ENCODE data around the gene AIFM2. TPM values are rescaled to one million over a fixed set of nuclear protein-coding genes. Genes with fewer than 3 reads are reported as not detected.

Gene AIFM2
- polyA plus RNA-seq, 1 of the 3 experiments (the other 2 are of a cell fraction): 9.5 TPM

DNA sequence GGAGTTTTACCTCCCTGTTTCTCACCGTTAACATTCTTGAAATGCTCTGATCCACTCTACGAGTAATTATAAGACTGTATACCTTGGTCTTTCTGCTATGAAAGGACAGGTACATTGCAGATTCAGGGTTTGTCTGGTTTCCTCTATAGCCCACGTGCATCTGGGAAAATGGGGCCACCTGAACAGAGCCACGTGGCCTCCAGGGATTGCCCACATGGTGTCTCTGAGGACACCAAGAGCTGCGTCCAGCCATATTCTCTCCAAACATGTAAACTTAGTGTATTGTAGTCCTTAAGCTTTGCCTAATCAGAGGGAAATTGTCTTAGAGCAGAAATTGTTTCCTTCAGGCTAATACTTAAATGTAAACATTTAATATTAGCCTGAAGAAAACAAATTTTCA is 63.3 kb downstream of the AIFM2 start:
- no peak for DNase-seq
- H3F3A ChIP-seq (replicated peaks; ENCODE audit: insufficient read depth): no peaks in the 10 kb centered on the region
- H3K9ac ChIP-seq: no peak overlapping the region
- no peak overlapping the region for H3K27ac ChIP-seq (ENCODE audit: low read depth in 2 of 2, low read length in 1 of 2)
- no peak overlapping the region for H3K4me3 ChIP-seq (ENCODE audit: low read depth in 2 of 2, low read length in 1 of 2)
- H3K9me3 ChIP-seq: no peaks in the 10 kb centered on the region
- H2AFZ ChIP-seq (ENCODE audit: low read depth): no peak overlapping the region
- peaks cover 0 to 3% of the 10 kb centered on the region in 2 experiments for H3K36me3 ChIP-seq (replicated peaks in 1 of 2; ENCODE audit: control insufficient read depth in 1 of 2, insufficient read depth in 2 of 2, low read length in 1 of 2)
- 91% methylated on average over 5 of the region's 5 CpGs for WGBS (ENCODE audit: low lambda C conversion rate)
- H3K79me2 ChIP-seq (ENCODE audit: insufficient read depth): no peaks in the 10 kb centered on the region
- no peaks in the 10 kb centered on the region for H3K27me3 ChIP-seq (ENCODE audit: insufficient read depth)
- no peak overlapping the region for H3K4me2 ChIP-seq
- no peaks in the 10 kb centered on the region for H4K20me1 ChIP-seq (ENCODE audit: insufficient read depth)
- TF ChIP-seq POLR2AphosphoS5 (IDR thresholded peaks at IDR 0.05; ENCODE audit: low read depth, low read length) (no peak), JUND (IDR thresholded peaks at IDR 0.05) (no peak), RAD21 (IDR thresholded peaks at IDR 0.05; ENCODE audit: low read length) (no peak)
- TF ChIP-seq, protein P1, sequence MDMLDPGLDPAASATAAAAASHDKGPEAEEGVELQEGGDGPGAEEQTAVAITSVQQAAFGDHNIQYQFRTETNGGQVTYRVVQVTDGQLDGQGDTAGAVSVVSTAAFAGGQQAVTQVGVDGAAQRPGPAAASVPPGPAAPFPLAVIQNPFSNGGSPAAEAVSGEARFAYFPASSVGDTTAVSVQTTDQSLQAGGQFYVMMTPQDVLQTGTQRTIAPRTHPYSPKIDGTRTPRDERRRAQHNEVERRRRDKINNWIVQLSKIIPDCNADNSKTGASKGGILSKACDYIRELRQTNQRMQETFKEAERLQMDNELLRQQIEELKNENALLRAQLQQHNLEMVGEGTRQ (IDR thresholded peaks at IDR 0.05; ENCODE audit: borderline replicate concordance, low read depth, low read length): no peak
- POLR2A ChIA-PET: no interaction called here
- CTCF ChIA-PET: no interaction called here
- no peaks in the 10 kb centered on the region; a peak in 1 of 4 replicates for H3K4me1 ChIP-seq (ENCODE audit: control insufficient read depth in 1 of 2, insufficient read depth in 2 of 2, low read depth in 1 of 2, low read length in 1 of 2)
- no peaks in the 10 kb centered on the region for H3K9me2 ChIP-seq

DNA sequence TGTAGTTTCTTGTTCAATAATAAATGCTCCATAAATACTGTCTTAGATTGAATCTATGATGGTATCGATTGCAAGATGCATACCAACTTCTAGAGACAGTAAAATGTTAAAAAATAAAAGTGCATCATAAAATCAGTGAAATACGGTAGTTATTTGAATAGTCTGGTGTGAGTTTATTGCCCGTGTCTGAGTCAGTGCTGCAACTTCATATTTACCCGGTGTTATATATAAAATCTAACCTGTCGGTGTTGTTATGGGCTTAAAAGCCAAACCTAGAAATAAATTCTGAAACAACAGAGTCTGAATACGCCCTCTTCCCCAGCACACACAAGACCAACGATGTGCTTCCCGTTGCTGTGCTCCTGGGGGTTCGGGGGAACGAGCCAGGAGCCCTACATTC is 63.7 kb downstream of the AIFM2 start:
- Histone ChIP-seq H3F3A (replicated peaks; ENCODE audit: insufficient read depth) (no peaks in the 10 kb centered on the region), H3K9me2 (no peaks in the 10 kb centered on the region), H2AFZ (ENCODE audit: low read depth) (no peak overlapping the region), H3K79me2 (ENCODE audit: insufficient read depth) (no peaks in the 10 kb centered on the region), H3K4me2 (no peak overlapping the region), H3K36me3 (replicated peaks in 1 of 2; ENCODE audit: control insufficient read depth in 1 of 2, insufficient read depth in 2 of 2, low read length in 1 of 2) (peaks cover 0 to 3% of the 10 kb centered on the region in 2 experiments), H3K9me3 (no peaks in the 10 kb centered on the region), H3K4me1 (ENCODE audit: control insufficient read depth in 1 of 2, insufficient read depth in 2 of 2, low read depth in 1 of 2, low read length in 1 of 2) (no peaks in the 10 kb centered on the region; a peak in 1 of 4 replicates), H3K27ac (ENCODE audit: low read depth in 2 of 2, low read length in 1 of 2) (no peak overlapping the region), H4K20me1 (ENCODE audit: insufficient read depth) (no peaks in the 10 kb centered on the region), H3K4me3 (ENCODE audit: low read depth in 2 of 2, low read length in 1 of 2) (no peak overlapping the region), H3K9ac (no peak overlapping the region), H3K27me3 (ENCODE audit: insufficient read depth) (no peaks in the 10 kb centered on the region)
- ChIA-PET CTCF (interaction anchor here (1.0 kb wide), 1 partner anchor 12 kb away, joined by 3 read pairs; no protein-coding TSS in a partner anchor), POLR2A (interaction anchor here (0.5 kb wide), 1 partner anchor 17 kb away, joined by 3 read pairs; no protein-coding TSS in a partner anchor)
- TF ChIP-seq ELF1 (IDR thresholded peaks at IDR 0.05): no peak
- TF ChIP-seq NRF1 (IDR thresholded peaks at IDR 0.05; ENCODE audit: low read depth, low read length): no peak
- DNase-seq: no peak
- WGBS (ENCODE audit: low lambda C conversion rate): 95% methylated on average over 10 of the region's 10 CpGs

DNA sequence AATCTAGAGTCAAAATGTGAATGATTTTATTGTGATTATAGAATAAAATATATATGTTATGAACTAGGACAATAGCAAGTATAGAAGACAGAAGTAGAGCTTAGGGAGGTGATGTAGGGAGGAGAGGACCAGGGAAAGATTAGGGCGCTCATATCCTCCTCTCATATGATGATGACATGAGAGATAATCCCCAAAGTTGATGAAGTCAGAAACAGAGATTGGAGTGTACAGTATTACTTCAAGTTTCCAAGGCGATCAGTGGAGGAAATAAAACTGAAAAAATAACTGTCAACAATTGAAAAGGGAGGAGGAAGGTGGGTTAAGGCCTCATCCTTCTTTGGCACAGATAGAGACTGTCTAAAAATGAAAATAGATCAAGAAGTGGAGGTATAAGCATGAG is 65.0 kb downstream of the AIFM2 start:
- H3K9ac ChIP-seq: no peak overlapping the region
- no peaks in the 10 kb centered on the region for H3F3A ChIP-seq (replicated peaks; ENCODE audit: insufficient read depth)
- POLR2A ChIA-PET: no interaction called here
- 97% methylated on average over 2 of the region's 2 CpGs for WGBS (ENCODE audit: low lambda C conversion rate)
- H3K4me1 ChIP-seq (ENCODE audit: control insufficient read depth in 1 of 2, insufficient read depth in 2 of 2, low read depth in 1 of 2, low read length in 1 of 2): no peaks in the 10 kb centered on the region; a peak in 1 of 4 replicates
- H3K9me2 ChIP-seq: no peaks in the 10 kb centered on the region
- CTCF ChIA-PET: interaction anchor here (0.8 kb wide), 1 partner anchor 13 kb away, joined by 3 read pairs; no protein-coding TSS in a partner anchor
- H3K36me3 ChIP-seq (replicated peaks in 1 of 2; ENCODE audit: control insufficient read depth in 1 of 2, insufficient read depth in 2 of 2, low read length in 1 of 2): peaks cover 0 to 3% of the 10 kb centered on the region in 2 experiments
- H3K9me3 ChIP-seq: no peaks in the 10 kb centered on the region
- H3K79me2 ChIP-seq (ENCODE audit: insufficient read depth): 0 out of 2 replicates have a peak, but pooled peaks cover 7% of the 10 kb centered on the region
- H3K27me3 ChIP-seq (ENCODE audit: insufficient read depth): no peaks in the 10 kb centered on the region
- H3K27ac ChIP-seq (ENCODE audit: low read depth in 2 of 2, low read length in 1 of 2): no peak overlapping the region
- no peak overlapping the region for H3K4me3 ChIP-seq (ENCODE audit: low read depth in 2 of 2, low read length in 1 of 2)
- no peak overlapping the region for H3K4me2 ChIP-seq
- no peak for DNase-seq
- H2AFZ ChIP-seq (ENCODE audit: low read depth): no peak overlapping the region
- TF ChIP-seq RCOR1 (IDR thresholded peaks at IDR 0.05; ENCODE audit: low read length): no peak
- peaks cover under 1% of the 10 kb centered on the region; the same call in 1 of the 2 replicates for H4K20me1 ChIP-seq (ENCODE audit: insufficient read depth)
